GM23248 (cell line): ENCODE measurements around the gene CANT1.

Experiments used
- EZH2 ChIP-seq: fragments of 200-600 bp; sonication (generic); IDR thresholded peaks from 2 replicates; pipeline ENCODE4 v1.6.1; 2018; ENCODE audit warnings: antibody characterized with exemption, mild to moderate bottlenecking; ENCODE audit not compliant: insufficient read depth, poor library complexity, severe bottlenecking
- EZH2phosphoT487 ChIP-seq: fragments of 200-600 bp; sonication (generic); IDR thresholded peaks from 2 replicates; pipeline ENCODE4 v1.6.1; 2018; ENCODE audit warnings: antibody characterized with exemption, moderate library complexity, mild to moderate bottlenecking, low read depth; ENCODE audit not compliant: insufficient read depth

- TF ChIP-seq EZH2phosphoT487 (no peak), EZH2 (no peak)
These were observed 50.9 kb downstream of the CANT1 start for GRCh38 chr17:78958641-78959127.
